SK-N-SH (cell line): ENCODE results near the gene ZCWPW2.

ENCODE experiments used
- CTCF ChIP-seq: fragments of 200-600 bp; sonication (generic); IDR thresholded peaks from 2 replicates; pipeline ENCODE4 v1.6.1; 2017; ENCODE audit warnings: antibody characterized with exemption, mild to moderate bottlenecking, moderate library complexity
- EP300 ChIP-seq, 2 experiments: IDR thresholded peaks; 2 replicates each; pipeline versions ENCODE4 v1.4.0 to v1.6.1; 2012; ENCODE audit warnings: borderline replicate concordance in 1 of 2, low read depth in 1 of 2, low read length in 1 of 2
- EZH2phosphoT487 ChIP-seq: fragments of 200-600 bp; sonication (generic); IDR thresholded peaks from 2 replicates; pipeline ENCODE4 v1.6.1; 2017; ENCODE audit warnings: low read depth, mixed run types, mild to moderate bottlenecking, antibody characterized with exemption, moderate library complexity, borderline replicate concordance
- FOXM1 ChIP-seq: IDR thresholded peaks from 2 replicates; pipeline ENCODE4 v1.4.0; 2012; ENCODE audit warnings: low read depth, mild to moderate bottlenecking
- MAX ChIP-seq: IDR thresholded peaks from 2 replicates; pipeline ENCODE4 v1.4.0; 2012; ENCODE audit warnings: low read depth
- POLR2AphosphoS5 ChIP-seq: IDR thresholded peaks from 2 replicates; pipeline ENCODE4 v1.6.1; 2012; ENCODE audit warnings: low read depth, low read length
- RAD21 ChIP-seq: IDR thresholded peaks from 2 replicates; pipeline ENCODE4 v1.6.1; 2012; ENCODE audit warnings: mild to moderate bottlenecking, low read length
- RCOR1 ChIP-seq: fragments of 150-350 bp; IDR thresholded peaks from 2 replicates; pipeline ENCODE4 v1.6.1; 2017; ENCODE audit warnings: antibody characterized with exemption, low read length
- RFX5 ChIP-seq: IDR thresholded peaks from 2 replicates; pipeline ENCODE4 v1.6.1; 2012; ENCODE audit warnings: mild to moderate bottlenecking, improper control_type of control experiment, low read length
- USF2 ChIP-seq: fragments of 150-350 bp; IDR thresholded peaks from 2 replicates; pipeline ENCODE4 v1.6.1; 2017; ENCODE audit warnings: antibody characterized with exemption, low read length, low read depth, borderline replicate concordance

GRCh38 chr3:28301688-28302087, 46.8 kb upstream of the ZCWPW2 start:
- TF ChIP-seq CTCF (no peak), MAX (no peak), USF2 (no peak), RFX5 (no peak), EP300 (IDR thresholded peaks at IDR 0.05; ENCODE audit: borderline replicate concordance in 1 of 2, low read depth in 1 of 2, low read length in 1 of 2) (no peak), RAD21 (no peak), POLR2AphosphoS5 (no peak), RCOR1 (no peak), EZH2phosphoT487 (no peak), FOXM1 (no peak)
